ENCODE measurements around the gene EDEM2. TPM values are rescaled to one million over a fixed set of nuclear protein-coding genes. Genes with fewer than 3 reads are reported as not detected.
A peak's percentile ranks its signal among the peaks of the same experiment; 100 is the strongest.
"Not testable (repeated sequence)": the region's sequence is repeated elsewhere in the genome, so short reads cannot be mapped to it uniquely, and the experiment has no call there.

EDEM2 gene
- total and polyA plus RNA-seq, 10 donors, result 18.3 to 37.5 (median 32.2) TPM

GRCh38 chr20:35192118-35192872 lies 45.2 kb upstream of the EDEM2 start:
- TF ChIP-seq POLR2AphosphoS5 (IDR thresholded peaks at IDR 0.05) (no peak), POLR2A (IDR thresholded peaks at IDR 0.05) (no peak), CTCF (IDR thresholded peaks at IDR 0.05 in 8 of 11, conservative IDR thresholded peaks at IDR 0.05 in 3 of 11) (no peak)
- intact Hi-C loops (cut with DNase I; ENCODE audit: low total_unique reads), result no loop called here
- Histone ChIP-seq H3K9me3 (peaks cover 0 to 21% (median 19%) of the 10 kb centered on the region in 8 donors), H3K36me3 (peaks cover 0 to 10% (median 0%) of the 10 kb centered on the region in 6 donors), H3K4me1 (no peaks in the 10 kb centered on the region), H3K27me3 (replicated peaks in 1 of 7) (no peaks in the 10 kb centered on the region), H3K27ac (no peak overlapping the region), H3K4me3 (no peak overlapping the region)
- DNase-seq, result no peak
- 63 to 79% (median 77%) methylated on average over 9 of the region's 9 CpGs for WGBS, 5 donors

- H3K36me3 ChIP-seq, result peaks cover 0 to 10% (median 0%) of the 10 kb centered on the region in 6 donors
- no peak overlapping the region for H3K4me3 ChIP-seq
- intact Hi-C loops (cut with DNase I; ENCODE audit: low total_unique reads), result no loop called here
- H3K27me3 ChIP-seq (replicated peaks in 1 of 7), result no peaks in the 10 kb centered on the region
- peaks cover 0 to 14% (median 11%) of the 10 kb centered on the region in 8 donors for H3K9me3 ChIP-seq
- no peak overlapping the region for H3K27ac ChIP-seq
- no peaks in the 10 kb centered on the region for H3K4me1 ChIP-seq
- TF ChIP-seq CTCF (IDR thresholded peaks at IDR 0.05 in 8 of 11, conservative IDR thresholded peaks at IDR 0.05 in 3 of 11), result no peak
- TF ChIP-seq POLR2AphosphoS5 (IDR thresholded peaks at IDR 0.05), result no peak
- TF ChIP-seq POLR2A (IDR thresholded peaks at IDR 0.05), result no peak
- 85 to 93% (median 89%) methylated on average over 5 of the region's 5 CpGs for WGBS, 5 donors
- no peak for DNase-seq
These were observed 44.4 kb upstream of the EDEM2 start for GRCh38 chr20:35191419-35192117.

GRCh38 chr20:35190556-35190955 lies 43.4 kb upstream of the EDEM2 start:
- TF ChIP-seq CTCF (IDR thresholded peaks at IDR 0.05 in 8 of 11, conservative IDR thresholded peaks at IDR 0.05 in 3 of 11), result no peak
- no peak for TF ChIP-seq POLR2AphosphoS5 (IDR thresholded peaks at IDR 0.05)
- TF ChIP-seq POLR2A (IDR thresholded peaks at IDR 0.05), result no peak
- Histone ChIP-seq H3K4me3 (no peak overlapping the region), H3K36me3 (peaks cover 0 to 10% (median 0%) of the 10 kb centered on the region in 6 donors), H3K4me1 (no peaks in the 10 kb centered on the region), H3K9me3 (peaks cover 0 to 4% (median 1%) of the 10 kb centered on the region in 8 donors), H3K27me3 (replicated peaks in 1 of 7) (no peaks in the 10 kb centered on the region), H3K27ac (peak overlapping the region in 1 of 8 donors; percentile 2)
- WGBS, 5 donors, result 92 to 97% (median 92%) methylated on average over 6 of the region's 6 CpGs
- no peak for DNase-seq
- intact Hi-C loops (cut with DNase I; ENCODE audit: low total_unique reads), result no loop called here

GRCh38 chr20:35189223-35189622 lies 42.1 kb upstream of the EDEM2 start:
- H3K27me3 ChIP-seq (replicated peaks in 1 of 7); intact Hi-C loops (cut with DNase I; ENCODE audit: low total_unique reads); H3K27ac ChIP-seq; DNase-seq; H3K4me3 ChIP-seq; H3K9me3 ChIP-seq; H3K4me1 ChIP-seq: not testable (repeated sequence)
- peaks cover 0 to 10% (median 0%) of the 10 kb centered on the region in 6 donors for H3K36me3 ChIP-seq
- WGBS, 5 donors, result 87 to 91% (median 89%) methylated on average over 8 of the region's 8 CpGs
